Measurements from ENCODE around the gene MYBPC3.

The MYBPC3 gene

GRCh38 chr11:47349521-47350095, 2.9 kb downstream of the MYBPC3 start:
- TF ChIP-seq FOXP2 (optimal IDR thresholded peaks at IDR 0.05; ENCODE audit: borderline replicate concordance, extremely low read depth, extremely low read length, insufficient read depth): no peak
- TF ChIP-seq, protein P1, sequence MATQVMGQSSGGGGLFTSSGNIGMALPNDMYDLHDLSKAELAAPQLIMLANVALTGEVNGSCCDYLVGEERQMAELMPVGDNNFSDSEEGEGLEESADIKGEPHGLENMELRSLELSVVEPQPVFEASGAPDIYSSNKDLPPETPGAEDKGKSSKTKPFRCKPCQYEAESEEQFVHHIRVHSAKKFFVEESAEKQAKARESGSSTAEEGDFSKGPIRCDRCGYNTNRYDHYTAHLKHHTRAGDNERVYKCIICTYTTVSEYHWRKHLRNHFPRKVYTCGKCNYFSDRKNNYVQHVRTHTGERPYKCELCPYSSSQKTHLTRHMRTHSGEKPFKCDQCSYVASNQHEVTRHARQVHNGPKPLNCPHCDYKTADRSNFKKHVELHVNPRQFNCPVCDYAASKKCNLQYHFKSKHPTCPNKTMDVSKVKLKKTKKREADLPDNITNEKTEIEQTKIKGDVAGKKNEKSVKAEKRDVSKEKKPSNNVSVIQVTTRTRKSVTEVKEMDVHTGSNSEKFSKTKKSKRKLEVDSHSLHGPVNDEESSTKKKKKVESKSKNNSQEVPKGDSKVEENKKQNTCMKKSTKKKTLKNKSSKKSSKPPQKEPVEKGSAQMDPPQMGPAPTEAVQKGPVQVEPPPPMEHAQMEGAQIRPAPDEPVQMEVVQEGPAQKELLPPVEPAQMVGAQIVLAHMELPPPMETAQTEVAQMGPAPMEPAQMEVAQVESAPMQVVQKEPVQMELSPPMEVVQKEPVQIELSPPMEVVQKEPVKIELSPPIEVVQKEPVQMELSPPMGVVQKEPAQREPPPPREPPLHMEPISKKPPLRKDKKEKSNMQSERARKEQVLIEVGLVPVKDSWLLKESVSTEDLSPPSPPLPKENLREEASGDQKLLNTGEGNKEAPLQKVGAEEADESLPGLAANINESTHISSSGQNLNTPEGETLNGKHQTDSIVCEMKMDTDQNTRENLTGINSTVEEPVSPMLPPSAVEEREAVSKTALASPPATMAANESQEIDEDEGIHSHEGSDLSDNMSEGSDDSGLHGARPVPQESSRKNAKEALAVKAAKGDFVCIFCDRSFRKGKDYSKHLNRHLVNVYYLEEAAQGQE (IDR thresholded peaks at IDR 0.05; ENCODE audit: insufficient read depth in 1 of 2, low read depth in 2 of 2, low read length in 2 of 2): no peak
- TF ChIP-seq TAF1 (IDR thresholded peaks at IDR 0.05; ENCODE audit: borderline replicate concordance, insufficient read depth, low read length): no peak
- TF ChIP-seq SIN3A (IDR thresholded peaks at IDR 0.05; ENCODE audit: borderline replicate concordance, insufficient read depth, low read length): no peak
- TF ChIP-seq POLR2AphosphoS5 (IDR thresholded peaks at IDR 0.05; ENCODE audit: low read depth, low read length): no peak

- TF ChIP-seq, protein P1 (IDR thresholded peaks at IDR 0.05; ENCODE audit: insufficient read depth in 1 of 2, low read depth in 2 of 2, low read length in 2 of 2): no peak
- no peak for TF ChIP-seq POLR2AphosphoS5 (IDR thresholded peaks at IDR 0.05; ENCODE audit: low read depth, low read length)
- TF ChIP-seq TAF1 (IDR thresholded peaks at IDR 0.05; ENCODE audit: borderline replicate concordance, insufficient read depth, low read length): no peak
- TF ChIP-seq FOXP2 (optimal IDR thresholded peaks at IDR 0.05; ENCODE audit: borderline replicate concordance, extremely low read depth, extremely low read length, insufficient read depth): no peak
- no peak for TF ChIP-seq SIN3A (IDR thresholded peaks at IDR 0.05; ENCODE audit: borderline replicate concordance, insufficient read depth, low read length)
These were observed 3.6 kb downstream of the MYBPC3 start for GRCh38 chr11:47348859-47349258.

- TF ChIP-seq FOXP2 (optimal IDR thresholded peaks at IDR 0.05; ENCODE audit: borderline replicate concordance, extremely low read depth, extremely low read length, insufficient read depth) (no peak), POLR2AphosphoS5 (IDR thresholded peaks at IDR 0.05; ENCODE audit: low read depth, low read length) (no peak), TAF1 (IDR thresholded peaks at IDR 0.05; ENCODE audit: borderline replicate concordance, insufficient read depth, low read length) (no peak), SIN3A (IDR thresholded peaks at IDR 0.05; ENCODE audit: borderline replicate concordance, insufficient read depth, low read length) (no peak)
These were observed 4.2 kb downstream of the MYBPC3 start for GRCh38 chr11:47348131-47348802.

GRCh38 chr11:47347137-47347536, 5.4 kb downstream of the MYBPC3 start:
- TF ChIP-seq SIN3A (IDR thresholded peaks at IDR 0.05; ENCODE audit: borderline replicate concordance, insufficient read depth, low read length) (no peak), TAF1 (IDR thresholded peaks at IDR 0.05; ENCODE audit: borderline replicate concordance, insufficient read depth, low read length) (no peak), POLR2AphosphoS5 (IDR thresholded peaks at IDR 0.05; ENCODE audit: low read depth, low read length) (no peak), FOXP2 (optimal IDR thresholded peaks at IDR 0.05; ENCODE audit: borderline replicate concordance, extremely low read depth, extremely low read length, insufficient read depth) (no peak)
- TF ChIP-seq, protein P1 (IDR thresholded peaks at IDR 0.05; ENCODE audit: insufficient read depth in 1 of 2, low read depth in 2 of 2, low read length in 2 of 2): no peak

- TF ChIP-seq SIN3A (IDR thresholded peaks at IDR 0.05; ENCODE audit: borderline replicate concordance, insufficient read depth, low read length): no peak
- TF ChIP-seq, protein P1 (IDR thresholded peaks at IDR 0.05; ENCODE audit: insufficient read depth in 1 of 2, low read depth in 2 of 2, low read length in 2 of 2): no peak
- no peak for TF ChIP-seq POLR2AphosphoS5 (IDR thresholded peaks at IDR 0.05; ENCODE audit: low read depth, low read length)
- TF ChIP-seq TAF1 (IDR thresholded peaks at IDR 0.05; ENCODE audit: borderline replicate concordance, insufficient read depth, low read length): no peak
- no peak for TF ChIP-seq FOXP2 (optimal IDR thresholded peaks at IDR 0.05; ENCODE audit: borderline replicate concordance, extremely low read depth, extremely low read length, insufficient read depth)
These were observed 6.5 kb downstream of the MYBPC3 start for GRCh38 chr11:47345890-47346563.
